Measurements from ENCODE around the gene PRX.

- no peak; the same call in 1 of the 2 replicates for TF ChIP-seq GATA2 (IDR thresholded peaks at IDR 0.05; ENCODE audit: low read depth, low read length)
- TF ChIP-seq GATA3 (IDR thresholded peaks at IDR 0.05; ENCODE audit: low read depth, low read length) = no peak
Observed at GRCh38 chr19:40348125-40348913, 64.9 kb downstream of the PRX start, which contains the start of the genes C19orf47 and PLD3.
